Left lung (tissue), 10 donors: ENCODE measurements around the gene GOSR2. TPM values are rescaled to one million over a fixed set of nuclear protein-coding genes. Genes with fewer than 3 reads are reported as not detected.
A peak's percentile ranks its signal among the peaks of the same experiment; 100 is the strongest.

Source experiments
- ATAC-seq: fragments of 200-7000 bp; cut with Tn5 transposase; one replicate; pipeline ENCODE4 v1.9.1; 2020; ENCODE audit warnings: moderate library complexity
- DNase-seq, 4 donors: peaks; one replicate each; pipeline ENCODE4 v3.0.0-alpha.2; 2013 to 2020
- H3K27ac ChIP-seq, 2 donors: fragments of 200-600 bp; sonication (generic) in 1 of 2; one replicate each; pipeline versions ENCODE4 v1.5.0 to v1.8.0; 2020 to 2021
- H3K27me3 ChIP-seq, 2 donors: fragments of 200-600 bp; sonication (generic) in 1 of 2; one replicate each; pipeline versions ENCODE4 v1.5.0 to v1.8.0; 2020 to 2021
- H3K36me3 ChIP-seq, 2 donors: fragments of 200-600 bp; sonication (generic) in 1 of 2; one replicate each; pipeline versions ENCODE4 v1.5.0 to v1.8.0; 2020 to 2021
- H3K4me1 ChIP-seq, 2 donors: fragments of 200-600 bp; one replicate each; pipeline ENCODE4 v1.8.0; 2021
- H3K4me3 ChIP-seq, 2 donors: fragments of 200-600 bp; sonication (generic) in 1 of 2; one replicate each; pipeline versions ENCODE4 v1.5.0 to v1.8.0; 2020 to 2021; ENCODE audit warnings: mild to moderate bottlenecking in 1 of 2
- H3K9me3 ChIP-seq, 2 donors: fragments of 200-600 bp; sonication (generic) in 1 of 2; one replicate each; pipeline versions ENCODE4 v1.5.0 to v1.8.0; 2020 to 2021
- CTCF ChIP-seq, 2 donors: fragments of 200-600 bp; sonication (generic) in 1 of 2; IDR thresholded peaks; one replicate each; pipeline versions ENCODE4 v1.5.0 to v1.8.0; 2021; ENCODE audit warnings: antibody characterized with exemption in 2 of 2
- intact Hi-C, 2 donors: fragments of 100-400 bp; cut with DNase I; formaldehyde crosslinking; loops; one replicate each; pipeline versions ENCODE4 v1.11.2 to v1.14.2; 2022
- polyA plus RNA-seq, 6 donors: library from polyadenylated mRNA; unstranded; fragments of 120-200 nt; gene quantifications; one replicate each; pipeline ENCODE4 v1.2.1, GENCODE V29; 2013; ENCODE audit not compliant: insufficient read length in 6 of 6
- total RNA-seq, 2 donors: library from RNA; stranded (reverse); fragmentation: NEBNext Ultra II Directional; extraction: Animal tissue kit (Norgen Biotek cat#: 25700); gene quantifications; one replicate each; pipeline ENCODE4 v1.2.1, GENCODE V29; 2021
- donor health status: DM: no; HTN: yes; CAD: no.
- donor health status: DM: no; HTN: no; CAD: no.

GOSR2 gene
- total and polyA plus RNA-seq, 8 donors, result 42.5 to 67.4 (median 47.6) TPM

- Histone ChIP-seq H3K27me3 (peaks cover 0 to 20% of the 10 kb centered on the region in 2 donors), H3K27ac (no peak overlapping the region), H3K4me3 (no peak overlapping the region), H3K4me1 (no peaks in the 10 kb centered on the region), H3K9me3 (no peaks in the 10 kb centered on the region), H3K36me3 (no peaks in the 10 kb centered on the region)
- no peak for TF ChIP-seq CTCF (IDR thresholded peaks at IDR 0.05)
- DNase-seq (no peak), ATAC-seq (no peak)
- intact Hi-C loops, result no loop called here
Measured at GRCh38 chr17:46962374-46962790, 39.4 kb downstream of the GOSR2 start.

- no peaks in the 10 kb centered on the region for H3K4me1 ChIP-seq
- no peak overlapping the region for H3K4me3 ChIP-seq
Measured at GRCh38 chr17:46963571-46963970, 40.6 kb downstream of the GOSR2 start.

DNA sequence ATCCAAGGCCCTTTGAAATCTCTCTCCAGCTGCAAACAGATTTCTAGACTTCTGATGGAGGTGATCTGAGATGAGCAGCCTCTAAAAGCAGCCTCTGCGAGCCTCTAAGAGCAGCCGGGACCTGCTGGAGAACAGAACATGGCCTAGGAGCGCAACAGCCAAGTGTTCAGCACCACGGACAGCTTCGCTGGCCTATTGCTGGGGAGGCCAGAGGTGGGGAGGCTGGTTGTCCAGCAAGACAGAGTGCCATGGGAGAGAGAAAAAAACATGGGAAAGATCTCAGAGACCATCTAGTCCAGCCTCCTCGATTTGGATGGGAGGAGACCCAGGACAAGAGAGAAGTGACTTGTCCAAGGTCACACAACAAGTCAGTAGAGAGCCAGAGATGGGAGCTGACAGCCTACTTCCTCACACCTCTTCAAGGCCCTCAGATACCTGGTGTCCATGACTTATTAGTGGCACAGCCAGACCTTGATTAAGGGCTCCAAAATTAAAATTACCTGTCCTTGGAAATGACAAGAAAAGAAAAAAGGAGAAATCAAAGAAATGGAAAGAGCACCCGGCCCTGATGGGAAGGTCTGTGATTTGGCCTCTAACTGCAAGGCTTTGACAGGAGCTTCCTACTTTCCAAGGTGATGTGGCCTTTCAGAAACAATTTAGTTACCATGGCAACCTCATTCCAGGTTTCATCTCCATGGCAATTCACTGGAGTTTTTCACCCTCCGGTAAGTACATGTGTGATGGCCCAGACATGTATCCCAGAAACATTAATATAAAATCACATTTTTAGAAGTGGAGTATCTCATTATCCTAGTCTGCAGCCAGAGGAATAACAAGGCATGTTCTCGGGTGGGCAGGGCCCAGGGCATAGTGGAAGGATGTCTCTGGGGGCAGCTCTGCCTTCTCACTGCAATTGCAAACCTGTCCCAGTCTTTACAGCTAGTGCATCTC, 41.6 kb downstream of the GOSR2 start:
- ATAC-seq, result peak; percentile 49
- no peak overlapping the region for H3K4me3 ChIP-seq
- no peaks in the 10 kb centered on the region for H3K36me3 ChIP-seq
- no peak for TF ChIP-seq CTCF (IDR thresholded peaks at IDR 0.05)
- no peak for DNase-seq
- no peak overlapping the region for H3K27ac ChIP-seq
- H3K27me3 ChIP-seq, result peaks cover 0 to 2% of the 10 kb centered on the region in 2 donors
- intact Hi-C loops, result no loop called here
- H3K9me3 ChIP-seq, result no peaks in the 10 kb centered on the region
- no peaks in the 10 kb centered on the region for H3K4me1 ChIP-seq

More at GRCh38 chr17:46963571-46963970, 40.6 kb downstream of the GOSR2 start:
- Histone ChIP-seq H3K9me3 (no peaks in the 10 kb centered on the region), H3K27ac (no peak overlapping the region), H3K36me3 (no peaks in the 10 kb centered on the region), H3K27me3 (peaks cover 0 to 13% of the 10 kb centered on the region in 2 donors)
- TF ChIP-seq CTCF (IDR thresholded peaks at IDR 0.05), result no peak
- intact Hi-C loops, result no loop called here
- no peak for ATAC-seq
- no peak for DNase-seq

- Histone ChIP-seq H3K4me3 (no peak overlapping the region), H3K27ac (no peak overlapping the region), H3K27me3 (no peaks in the 10 kb centered on the region), H3K36me3 (no peaks in the 10 kb centered on the region), H3K4me1 (no peaks in the 10 kb centered on the region), H3K9me3 (no peaks in the 10 kb centered on the region)
- DNase-seq, result no peak
- intact Hi-C loops, result no loop called here
- no peak for TF ChIP-seq CTCF (IDR thresholded peaks at IDR 0.05)
- no peak for ATAC-seq
Measured at GRCh38 chr17:46968224-46968834, 45.4 kb downstream of the GOSR2 start.

- Histone ChIP-seq H3K36me3 (no peaks in the 10 kb centered on the region), H3K4me3 (no peak overlapping the region), H3K9me3 (no peaks in the 10 kb centered on the region), H3K27me3 (no peaks in the 10 kb centered on the region), H3K27ac (no peak overlapping the region), H3K4me1 (no peaks in the 10 kb centered on the region)
- intact Hi-C loops, result no loop called here
- ATAC-seq (no peak), DNase-seq (no peak)
- no peak for TF ChIP-seq CTCF (IDR thresholded peaks at IDR 0.05)
Measured at GRCh38 chr17:46968896-46969295, 45.9 kb downstream of the GOSR2 start.
